ENCODE data around the gene PIGS.

The PIGS gene

GRCh38 chr17:28513476-28513875 is 57.8 kb downstream of the PIGS start:
- no peak for TF ChIP-seq CTCF (conservative IDR thresholded peaks at IDR 0.05)
- TF ChIP-seq ZFX (IDR thresholded peaks at IDR 0.05), result no peak

GRCh38 chr17:28511858-28512461 is 59.4 kb downstream of the PIGS start:
- no peak for TF ChIP-seq CTCF (conservative IDR thresholded peaks at IDR 0.05)
- no peak for TF ChIP-seq ZFX (IDR thresholded peaks at IDR 0.05)
- H3K27ac ChIP-seq, result no peak overlapping the region

More at GRCh38 chr17:28513476-28513875, 57.8 kb downstream of the PIGS start:
- H3K27ac ChIP-seq, result no peak overlapping the region

- no peak overlapping the region for H3K27ac ChIP-seq
- TF ChIP-seq CTCF (conservative IDR thresholded peaks at IDR 0.05) (no peak), ZFX (IDR thresholded peaks at IDR 0.05) (no peak)
Measured at GRCh38 chr17:28509789-28510188, 61.5 kb downstream of the PIGS start.

GRCh38 chr17:28508211-28508724 is 63.1 kb downstream of the PIGS start:
- TF ChIP-seq ZFX (IDR thresholded peaks at IDR 0.05) (no peak), CTCF (conservative IDR thresholded peaks at IDR 0.05) (no peak)
- H3K27ac ChIP-seq, result no peak overlapping the region

GRCh38 chr17:28507567-28508203 is 63.6 kb downstream of the PIGS start:
- no peak overlapping the region for H3K27ac ChIP-seq
- TF ChIP-seq CTCF (conservative IDR thresholded peaks at IDR 0.05) (no peak), ZFX (IDR thresholded peaks at IDR 0.05) (no peak)

GRCh38 chr17:28506763-28507487 is 64.4 kb downstream of the PIGS start:
- no peak overlapping the region for H3K27ac ChIP-seq
- TF ChIP-seq ZFX (IDR thresholded peaks at IDR 0.05) (no peak), CTCF (conservative IDR thresholded peaks at IDR 0.05) (no peak)

All from C4-2B (cell line).